Activated T-cell treated with anti-CD3 and anti-CD28 coated beads, Interleukin-2, amount 50 U/mL, for 4 hours (primary cell): ENCODE results near the gene OSBPL7. TPM values are rescaled to one million over a fixed set of nuclear protein-coding genes. Genes with fewer than 3 reads are reported as not detected.

ENCODE experiments used
- ATAC-seq, 2 donors: fragments of 200-7000 bp; cut with Tn5 transposase; one replicate each; pipeline ENCODE4 v1.10.0; 2021
- DNase-seq: peaks from one replicate; pipeline ENCODE4 v3.0.0-alpha.2; 2020
- H3K27me3 Mint-ChIP-seq: one replicate; pipeline ENCODE4 v1.8.0; 2021; ENCODE audit warnings: low read depth, mixed read lengths
- H3K36me3 Mint-ChIP-seq: one replicate; pipeline ENCODE4 v1.8.0; 2022; ENCODE audit warnings: mixed read lengths; ENCODE audit not compliant: insufficient read depth
- H3K4me1 Mint-ChIP-seq: one replicate; pipeline ENCODE4 v1.8.0; 2021; ENCODE audit warnings: low read depth, mixed read lengths
- H3K4me3 Mint-ChIP-seq: one replicate; pipeline ENCODE4 v1.8.0; 2021; ENCODE audit warnings: mild to moderate bottlenecking, moderate library complexity, mixed read lengths
- H3K9me3 Mint-ChIP-seq: one replicate; pipeline ENCODE4 v1.8.0; 2021; ENCODE audit warnings: mixed read lengths
- total RNA-seq, 3 donors: library from RNA; stranded (reverse); gene quantifications; one replicate each; pipeline ENCODE4 v1.2.1, GENCODE V29; 2021

OSBPL7 gene
- total RNA-seq, 3 donors from 2014 or later: 8.1 to 9.3 (median 9.0) TPM

- H3K36me3 Mint-ChIP-seq: no peaks in the 10 kb centered on the region
- peak; percentile 80 for DNase-seq
- ATAC-seq: peak; percentile 91 to 93
- H3K4me3 Mint-ChIP-seq: peak within 1 kb of the TSS; percentile 97
- peaks cover 16% of the 10 kb centered on the region for H3K27me3 Mint-ChIP-seq
- peaks cover 31% of the 10 kb centered on the region for H3K4me1 Mint-ChIP-seq
- no peaks in the 10 kb centered on the region for H3K9me3 Mint-ChIP-seq
Measured at GRCh38 chr17:47840742-47841487, 19.3 kb upstream of the OSBPL7 start, which contains the start of gene SCRN2. Gene SCRN2 (minus strand): TSS chr17:47841273. CDS start chr17:47840843, 430 bp downstream.

- H3K4me1 Mint-ChIP-seq: peaks cover 38% of the 10 kb centered on the region
- peaks cover 8% of the 10 kb centered on the region for H3K27me3 Mint-ChIP-seq
Measured at GRCh38 chr17:47840001-47840741, 18.6 kb upstream of the OSBPL7 start.

GRCh38 chr17:47839071-47839470 is 17.5 kb upstream of the OSBPL7 start:
- H3K4me3 Mint-ChIP-seq: no peak overlapping the region
- DNase-seq: no peak
- no peak for ATAC-seq
- H3K9me3 Mint-ChIP-seq: no peaks in the 10 kb centered on the region
- no peaks in the 10 kb centered on the region for H3K36me3 Mint-ChIP-seq
- peaks cover 49% of the 10 kb centered on the region for H3K4me1 Mint-ChIP-seq
- H3K27me3 Mint-ChIP-seq: no peaks in the 10 kb centered on the region

More at GRCh38 chr17:47840001-47840741, 18.6 kb upstream of the OSBPL7 start:
- ATAC-seq (no peak), DNase-seq (no peak)
- Mint-ChIP-seq H3K4me3 (peak overlapping the region; percentile 97), H3K9me3 (no peaks in the 10 kb centered on the region), H3K36me3 (no peaks in the 10 kb centered on the region)

GRCh38 chr17:47838636-47839035 is 17.0 kb upstream of the OSBPL7 start:
- peaks cover 53% of the 10 kb centered on the region for H3K4me1 Mint-ChIP-seq
- no peak overlapping the region for H3K4me3 Mint-ChIP-seq
- no peaks in the 10 kb centered on the region for H3K36me3 Mint-ChIP-seq
- ATAC-seq (no peak), DNase-seq (no peak)
- no peaks in the 10 kb centered on the region for H3K9me3 Mint-ChIP-seq
- no peaks in the 10 kb centered on the region for H3K27me3 Mint-ChIP-seq

GRCh38 chr17:47837401-47838039 is 15.9 kb upstream of the OSBPL7 start:
- H3K36me3 Mint-ChIP-seq: no peaks in the 10 kb centered on the region
- ATAC-seq: no peak
- H3K4me1 Mint-ChIP-seq: peaks cover 50% of the 10 kb centered on the region
- no peak overlapping the region for H3K4me3 Mint-ChIP-seq
- no peaks in the 10 kb centered on the region for H3K9me3 Mint-ChIP-seq
- no peak for DNase-seq
- no peaks in the 10 kb centered on the region for H3K27me3 Mint-ChIP-seq

GRCh38 chr17:47836601-47837000 is 15.0 kb upstream of the OSBPL7 start:
- H3K27me3 Mint-ChIP-seq: no peaks in the 10 kb centered on the region
- DNase-seq (no peak), ATAC-seq (no peak)
- no peaks in the 10 kb centered on the region for H3K36me3 Mint-ChIP-seq
- H3K9me3 Mint-ChIP-seq: no peaks in the 10 kb centered on the region
- H3K4me1 Mint-ChIP-seq: peaks cover 47% of the 10 kb centered on the region
- H3K4me3 Mint-ChIP-seq: no peak overlapping the region

GRCh38 chr17:47834756-47835155 is 13.2 kb upstream of the OSBPL7 start:
- Mint-ChIP-seq H3K4me3 (no peak overlapping the region), H3K27me3 (no peaks in the 10 kb centered on the region), H3K9me3 (no peaks in the 10 kb centered on the region), H3K4me1 (peaks cover 51% of the 10 kb centered on the region), H3K36me3 (peaks cover 4% of the 10 kb centered on the region)
- ATAC-seq (no peak), DNase-seq (no peak)

GRCh38 chr17:47831934-47832327 is 10.3 kb upstream of the OSBPL7 start:
- Mint-ChIP-seq H3K4me1 (peaks cover 58% of the 10 kb centered on the region), H3K9me3 (no peaks in the 10 kb centered on the region), H3K4me3 (peak overlapping the region; percentile 100), H3K36me3 (peaks cover 7% of the 10 kb centered on the region), H3K27me3 (no peaks in the 10 kb centered on the region)
- no peak for DNase-seq
- peak in 1 of 2 donors; percentile 6 for ATAC-seq

GRCh38 chr17:47831003-47831933 is 9.7 kb upstream of the OSBPL7 start, which contains the start of the genes LRRC46 and MRPL10:
Gene LRRC46 (plus strand): TSS chr17:47831670. CDS start chr17:47831990, 320 bp downstream.
Gene MRPL10 (minus strand): TSS chr17:47831541. CDS start chr17:47831511, 30 bp downstream.
- Mint-ChIP-seq H3K9me3 (no peaks in the 10 kb centered on the region), H3K4me3 (peak within 1 kb of the TSS; percentile 100), H3K27me3 (no peaks in the 10 kb centered on the region), H3K36me3 (peaks cover 11% of the 10 kb centered on the region), H3K4me1 (peaks cover 58% of the 10 kb centered on the region)
- DNase-seq (peak; percentile 89), ATAC-seq (peak; percentile 86 to 87)

GRCh38 chr17:47830396-47831002 is 8.9 kb upstream of the OSBPL7 start:
- Mint-ChIP-seq H3K4me3 (peak overlapping the region; percentile 100), H3K9me3 (no peaks in the 10 kb centered on the region), H3K27me3 (no peaks in the 10 kb centered on the region), H3K4me1 (peaks cover 53% of the 10 kb centered on the region), H3K36me3 (peaks cover 12% of the 10 kb centered on the region)
- DNase-seq: no peak
- no peak for ATAC-seq

- Mint-ChIP-seq H3K4me1 (peaks cover 47% of the 10 kb centered on the region), H3K36me3 (peaks cover 15% of the 10 kb centered on the region), H3K27me3 (no peaks in the 10 kb centered on the region), H3K9me3 (no peaks in the 10 kb centered on the region), H3K4me3 (peak overlapping the region; percentile 100)
- DNase-seq (no peak), ATAC-seq (peak; percentile 7 to 54)
Measured at GRCh38 chr17:47829870-47830269, 8.3 kb upstream of the OSBPL7 start.

- ATAC-seq (no peak), DNase-seq (no peak)
- Mint-ChIP-seq H3K27me3 (no peaks in the 10 kb centered on the region), H3K36me3 (peaks cover 23% of the 10 kb centered on the region), H3K4me1 (peaks cover 22% of the 10 kb centered on the region), H3K4me3 (no peak overlapping the region), H3K9me3 (no peaks in the 10 kb centered on the region)
Measured at GRCh38 chr17:47823519-47823918, 1.9 kb upstream of the OSBPL7 start.

GRCh38 chr17:47822785-47823184 is 1.2 kb upstream of the OSBPL7 start:
- Mint-ChIP-seq H3K36me3 (peaks cover 22% of the 10 kb centered on the region), H3K27me3 (no peaks in the 10 kb centered on the region), H3K9me3 (no peaks in the 10 kb centered on the region), H3K4me3 (peak overlapping the region; percentile 40), H3K4me1 (peaks cover 20% of the 10 kb centered on the region)
- no peak for ATAC-seq
- DNase-seq: no peak
